Esophagus muscularis mucosa (tissue), 4 donors: Measurements from ENCODE around the gene ADAM10. TPM values are rescaled to one million over a fixed set of nuclear protein-coding genes. Genes with fewer than 3 reads are reported as not detected.

Experiments used
- DNase-seq: peaks from one replicate; pipeline ENCODE4 v3.0.0-alpha.2; 2017; ENCODE audit errors: extremely low spot score
- H3K27ac ChIP-seq, 4 donors: fragments of 200-600 bp; sonication (generic); replicated peaks in 1 of 4; 1 replicate in 3 of 4; 2 replicates in 1 of 4; pipeline ENCODE4 v1.5.1; 2016 to 2019; ENCODE audit warnings: mild to moderate bottlenecking in 1 of 4
- H3K27me3 ChIP-seq, 4 donors: fragments of 200-600 bp; sonication (generic); one replicate each; pipeline versions ENCODE4 v1.5.1 to v1.6.0; 2016 to 2019
- H3K36me3 ChIP-seq, 4 donors: fragments of 200-600 bp; sonication (generic); one replicate each; pipeline ENCODE4 v1.5.1; 2016 to 2019
- H3K4me1 ChIP-seq, 4 donors: fragments of 200-600 bp; sonication (generic); one replicate each; pipeline ENCODE4 v1.5.1; 2016 to 2019
- H3K4me3 ChIP-seq, 4 donors: fragments of 200-600 bp; sonication (generic); 1 replicate in 2 of 4; 2 replicates in 2 of 4; pipeline ENCODE4 v1.5.1; 2016 to 2019; ENCODE audit warnings: mild to moderate bottlenecking in 4 of 4, moderate library complexity in 1 of 4
- H3K9me3 ChIP-seq, 4 donors: fragments of 200-600 bp; sonication (generic); 1 replicate in 3 of 4; 2 replicates in 1 of 4; pipeline ENCODE4 v1.5.1; 2016 to 2019
- CTCF ChIP-seq, 3 experiments: fragments of 200-600 bp in 2 of 3; fragments of 450-650 bp in 1 of 3; sonication (generic) in 2 of 3; IDR thresholded peaks; one replicate each; pipeline ENCODE4 v1.5.1; 2017 to 2019; ENCODE audit warnings: antibody characterized with exemption in 3 of 3, mild to moderate bottlenecking in 2 of 3, moderate library complexity in 1 of 3
- EP300 ChIP-seq: sonication (generic); formaldehyde crosslinking; IDR thresholded peaks from one replicate; pipeline ENCODE4 v1.6.1; 2017; ENCODE audit warnings: antibody characterized with exemption
- POLR2A ChIP-seq: fragments of 450-650 bp; IDR thresholded peaks from one replicate; pipeline ENCODE4 v1.6.1; 2017; ENCODE audit warnings: antibody characterized with exemption, moderate library complexity, mild to moderate bottlenecking, low read depth
- POLR2AphosphoS5 ChIP-seq, 2 donors: sonication (generic); formaldehyde crosslinking; IDR thresholded peaks; one replicate each; pipeline ENCODE4 v1.6.1; 2017; ENCODE audit warnings: antibody characterized with exemption in 2 of 2
- WGBS: methylation state at CpG from one replicate; pipeline ENCODE4 v1.1.5; 2018; 5-methylcytosine and 5-hydroxymethylcytosine counted together
- intact Hi-C: fragments of 100-400 bp; cut with DNase I; formaldehyde crosslinking; loops from one replicate; pipeline ENCODE4 v1.15.1; 2023
- small RNA-seq, 3 donors: library from RNA; depleted of rRNA; stranded (forward); fragments of <200 nt; gene quantifications; one replicate each; pipeline ENCODE3, GENCODE V24; 2016
- total RNA-seq, 4 donors: library from RNA; depleted of rRNA; stranded (reverse); fragments of >200 nt; gene quantifications; one replicate each; pipeline versions ENCODE4 v1.1.0 to v1.2.1, GENCODE V29; 2016

ADAM10 gene
- total RNA-seq, 4 donors from 2014 or later, result 43.8 to 58.8 (median 48.5) TPM

GRCh38 chr15:58541410-58542087 lies 208.0 kb downstream of the ADAM10 start:
- Histone ChIP-seq H3K27me3 (no peaks in the 10 kb centered on the region), H3K36me3 (no peaks in the 10 kb centered on the region), H3K9me3 (peaks cover 0 to 3% (median 0%) of the 10 kb centered on the region in 4 donors), H3K27ac (no peak overlapping the region), H3K4me3 (no peak overlapping the region), H3K4me1 (peaks cover 2 to 7% (median 6%) of the 10 kb centered on the region in 4 donors)
- no peak for DNase-seq
- intact Hi-C loops, result no loop called here
- WGBS, result 89% methylated on average over 22 of the region's 22 CpGs
- TF ChIP-seq EP300 (no peak), CTCF (IDR thresholded peaks at IDR 0.05) (no peak), POLR2A (no peak), POLR2AphosphoS5 (IDR thresholded peaks at IDR 0.05) (no peak)

- Histone ChIP-seq H3K36me3 (no peaks in the 10 kb centered on the region), H3K9me3 (peaks cover 0 to 3% (median 0%) of the 10 kb centered on the region in 4 donors), H3K4me3 (no peak overlapping the region), H3K27ac (no peak overlapping the region), H3K4me1 (no peaks in the 10 kb centered on the region), H3K27me3 (no peaks in the 10 kb centered on the region)
- no peak for TF ChIP-seq POLR2AphosphoS5 (IDR thresholded peaks at IDR 0.05)
- TF ChIP-seq EP300, result no peak
- TF ChIP-seq POLR2A, result no peak
- no peak for TF ChIP-seq CTCF (IDR thresholded peaks at IDR 0.05)
- 67% methylated on average over 1 of the region's 1 CpG for WGBS
- intact Hi-C loops, result no loop called here
- DNase-seq, result no peak
Measured at GRCh38 chr15:58539548-58539947, 210.0 kb downstream of the ADAM10 start.

GRCh38 chr15:58538901-58539300 lies 210.6 kb downstream of the ADAM10 start:
- Histone ChIP-seq H3K27me3 (no peaks in the 10 kb centered on the region), H3K9me3 (peaks cover 0 to 3% (median 0%) of the 10 kb centered on the region in 4 donors), H3K36me3 (no peaks in the 10 kb centered on the region), H3K27ac (no peak overlapping the region), H3K4me3 (no peak overlapping the region), H3K4me1 (no peaks in the 10 kb centered on the region)
- TF ChIP-seq CTCF (IDR thresholded peaks at IDR 0.05) (no peak), POLR2AphosphoS5 (IDR thresholded peaks at IDR 0.05) (no peak), EP300 (no peak), POLR2A (no peak)
- intact Hi-C loops, result no loop called here
- no peak for DNase-seq
- WGBS, result 98% methylated on average over 3 of the region's 3 CpGs

Small RNA genes within 50 kb of the gene (small RNA-seq; reads per million reads assigned to genes)
- 0 reads per million in 3 donors for gene AC091046.1
- 0 reads per million in 3 donors for gene RF00012

Other genes with a start within 250 kb of the ADAM10 start
- gene MINDY2, start 21.6 kb upstream of the ADAM10 start, total RNA-seq, result 10 to 100 TPM; 26.6 to 38.2 (median 29.2) TPM
- 10 to 100 TPM; 69.1 to 88.5 (median 76.3) TPM for gene SLTM, start 184.0 kb upstream of the ADAM10 start, total RNA-seq
- 10 to 100 TPM; 14.1 to 19.9 (median 18.4) TPM for gene RNF111, start 238.0 kb upstream of the ADAM10 start, total RNA-seq